ENCODE results near the gene MLYCD.

Gene MLYCD

GRCh38 chr16:83898463-83899271, at the start of gene MLYCD:
MLYCD (plus strand) TSS chr16:83899115; CDS start chr16:83899145, 30 bp downstream.
- DNase-seq (ENCODE audit: low read depth in 2 of 2) = peak; percentile 30 to 48

- DNase-seq (ENCODE audit: low read depth in 2 of 2) = no peak
Measured at GRCh38 chr16:83849421-83849820, 49.5 kb upstream of the MLYCD start.

GRCh38 chr16:83850947-83851346, 48.0 kb upstream of the MLYCD start:
- DNase-seq (ENCODE audit: low read depth in 2 of 2) = no peak

GRCh38 chr16:83851473-83851872, 47.4 kb upstream of the MLYCD start:
- DNase-seq (ENCODE audit: low read depth in 2 of 2) = no peak

- DNase-seq (ENCODE audit: low read depth in 2 of 2) = no peak
Measured at GRCh38 chr16:83852774-83853173, 46.1 kb upstream of the MLYCD start.

- no peak for DNase-seq (ENCODE audit: low read depth in 2 of 2)
Measured at GRCh38 chr16:83853834-83854233, 45.1 kb upstream of the MLYCD start.

GRCh38 chr16:83854420-83854819, 44.5 kb upstream of the MLYCD start:
- DNase-seq (ENCODE audit: low read depth in 2 of 2) = no peak

GRCh38 chr16:83856792-83857191, 42.1 kb upstream of the MLYCD start:
- no peak for DNase-seq (ENCODE audit: low read depth in 2 of 2)

- no peak for DNase-seq (ENCODE audit: low read depth in 2 of 2)
Measured at GRCh38 chr16:83859265-83859664, 39.6 kb upstream of the MLYCD start.

GRCh38 chr16:83862661-83863060, 36.3 kb upstream of the MLYCD start:
- no peak for DNase-seq (ENCODE audit: low read depth in 2 of 2)

GRCh38 chr16:83863682-83864081, 35.2 kb upstream of the MLYCD start:
- no peak for DNase-seq (ENCODE audit: low read depth in 2 of 2)

GRCh38 chr16:83870830-83871229, 28.1 kb upstream of the MLYCD start:
- DNase-seq (ENCODE audit: low read depth in 2 of 2) = no peak

- no peak for DNase-seq (ENCODE audit: low read depth in 2 of 2)
Measured at GRCh38 chr16:83878838-83879237, 20.1 kb upstream of the MLYCD start.

GRCh38 chr16:83882163-83882885, 16.6 kb upstream of the MLYCD start:
- no peak for DNase-seq (ENCODE audit: low read depth in 2 of 2)

- no peak for DNase-seq (ENCODE audit: low read depth in 2 of 2)
Measured at GRCh38 chr16:83886199-83886971, 12.5 kb upstream of the MLYCD start.

GRCh38 chr16:83887080-83887479, 11.8 kb upstream of the MLYCD start:
- DNase-seq (ENCODE audit: low read depth in 2 of 2) = no peak

GRCh38 chr16:83887564-83887963, 11.4 kb upstream of the MLYCD start:
- DNase-seq (ENCODE audit: low read depth in 2 of 2) = no peak

GRCh38 chr16:83888672-83889044, 10.3 kb upstream of the MLYCD start:
- no peak for DNase-seq (ENCODE audit: low read depth in 2 of 2)

- DNase-seq (ENCODE audit: low read depth in 2 of 2) = no peak
Measured at GRCh38 chr16:83890359-83890758, 8.6 kb upstream of the MLYCD start.

- no peak for DNase-seq (ENCODE audit: low read depth in 2 of 2)
Measured at GRCh38 chr16:83891742-83892141, 7.2 kb upstream of the MLYCD start.

- DNase-seq (ENCODE audit: low read depth in 2 of 2) = no peak
Measured at GRCh38 chr16:83895243-83895642, 3.7 kb upstream of the MLYCD start.

GRCh38 chr16:83895942-83896341, 3.0 kb upstream of the MLYCD start:
- no peak for DNase-seq (ENCODE audit: low read depth in 2 of 2)
